Superior temporal gyrus (tissue), 1 donor: ENCODE measurements around the gene BAX.
"Not testable (repeated sequence)": the region's sequence is repeated elsewhere in the genome, so short reads cannot be mapped to it uniquely, and the experiment has no call there.

Experiments
- DNase-seq: peaks from one replicate; pipeline ENCODE4 v3.0.0-alpha.2; 2016; ENCODE audit errors: extremely low spot score

The BAX gene

GRCh38 chr19:48954595-48955307, at the start of gene BAX:
TSS of gene BAX (plus strand) at chr19:48954875. CDS start at chr19:48954929, 54 bp downstream.
- DNase-seq: peak; percentile 94

- no peak for DNase-seq
Observed at GRCh38 chr19:48905664-48906063, 49.0 kb upstream of the BAX start.

GRCh38 chr19:48906324-48906723, 48.4 kb upstream of the BAX start:
- DNase-seq: no peak

GRCh38 chr19:48907671-48908070, 47.0 kb upstream of the BAX start:
- DNase-seq: no peak

- DNase-seq: not testable (repeated sequence)
Observed at GRCh38 chr19:48909424-48910077, 45.1 kb upstream of the BAX start.

DNA sequence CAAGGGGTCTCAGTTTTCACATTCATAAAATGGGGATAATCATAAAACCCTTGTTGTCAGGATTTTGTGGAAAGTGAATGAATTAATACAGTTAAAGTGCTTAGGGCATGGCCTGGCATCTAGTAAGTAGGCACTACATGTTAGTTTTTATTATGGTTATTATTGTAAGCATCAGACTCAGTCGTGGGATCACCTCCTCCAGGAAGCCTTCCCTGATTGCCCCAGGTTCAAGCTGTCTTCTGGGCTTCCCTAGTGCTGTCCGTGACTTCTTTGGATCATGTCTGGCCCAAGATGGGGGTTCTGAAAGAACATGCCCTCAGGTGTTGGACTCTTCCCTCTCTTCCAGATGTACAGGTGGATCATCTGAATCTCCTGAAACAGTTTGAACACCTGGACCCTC, 43.9 kb upstream of the BAX start:
- no peak for DNase-seq

GRCh38 chr19:48913114-48913889, 41.4 kb upstream of the BAX start:
- DNase-seq: no peak

DNA sequence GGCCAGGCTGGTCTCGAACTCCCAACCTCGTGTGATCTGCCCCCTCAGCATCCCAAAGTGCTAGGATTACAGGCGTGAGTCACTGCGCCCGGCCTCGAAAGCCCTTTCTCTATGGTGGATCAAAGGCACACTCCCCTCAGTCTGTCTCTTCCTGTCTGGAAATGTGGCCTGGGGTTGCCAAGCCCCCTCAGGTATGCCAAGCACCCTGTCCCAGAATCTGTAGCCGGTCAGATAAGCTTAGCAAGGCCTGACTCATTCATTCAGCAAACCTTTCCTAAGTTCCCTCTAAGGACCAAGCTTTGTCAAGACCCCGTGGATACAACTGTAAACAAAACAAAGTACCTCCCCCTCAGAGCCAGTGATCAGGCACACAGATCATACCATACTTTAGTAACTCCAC, 40.5 kb upstream of the BAX start:
- no peak for DNase-seq

- DNase-seq: no peak
Observed at GRCh38 chr19:48915757-48916156, 38.9 kb upstream of the BAX start.

GRCh38 chr19:48918071-48918470, 36.6 kb upstream of the BAX start:
- no peak for DNase-seq

DNA sequence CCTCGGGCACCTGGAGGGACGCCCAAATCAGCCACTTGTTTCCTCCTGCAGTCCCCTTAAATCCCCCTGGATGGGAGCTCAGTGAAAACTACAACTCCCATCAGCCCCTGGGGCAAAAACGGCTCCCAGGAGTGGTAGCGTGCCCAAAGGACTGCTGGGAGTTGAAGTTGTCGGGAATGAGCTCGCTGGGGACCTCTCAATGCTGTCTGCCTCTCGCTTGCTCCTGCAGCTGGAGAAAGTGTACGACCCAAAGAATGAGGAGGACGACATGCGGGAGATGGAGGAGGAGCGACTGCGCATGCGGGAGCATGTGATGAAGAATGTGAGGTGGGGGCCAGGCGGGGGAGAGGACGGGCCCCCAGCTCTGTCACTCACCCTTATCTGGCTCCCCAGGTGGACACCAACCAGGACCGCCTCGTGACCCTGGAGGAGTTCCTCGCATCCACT, 35.9 kb upstream of the BAX start:
- DNase-seq: peak; percentile 13

DNA sequence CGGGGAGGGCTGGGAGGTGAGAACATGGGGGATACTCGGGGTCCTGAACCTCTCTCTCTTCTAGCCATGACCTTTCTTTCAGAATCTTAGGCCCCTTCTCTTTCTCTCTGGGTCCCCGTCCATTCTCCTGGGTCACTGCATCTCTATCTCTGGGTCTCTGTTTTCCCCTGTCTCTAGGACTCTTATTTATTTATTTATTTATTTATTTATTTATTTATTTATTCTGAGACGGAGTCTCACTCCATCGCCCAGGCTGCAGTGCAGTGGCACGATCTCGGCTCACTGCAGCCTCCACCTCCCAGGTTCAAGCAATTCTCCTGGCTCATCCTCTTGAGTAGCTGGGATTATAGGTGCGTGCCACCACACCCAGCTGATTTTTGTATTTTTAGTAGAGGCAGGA, 35.4 kb upstream of the BAX start:
- not testable (repeated sequence) for DNase-seq

- no peak for DNase-seq
Observed at GRCh38 chr19:48920949-48921348, 33.7 kb upstream of the BAX start.

DNA sequence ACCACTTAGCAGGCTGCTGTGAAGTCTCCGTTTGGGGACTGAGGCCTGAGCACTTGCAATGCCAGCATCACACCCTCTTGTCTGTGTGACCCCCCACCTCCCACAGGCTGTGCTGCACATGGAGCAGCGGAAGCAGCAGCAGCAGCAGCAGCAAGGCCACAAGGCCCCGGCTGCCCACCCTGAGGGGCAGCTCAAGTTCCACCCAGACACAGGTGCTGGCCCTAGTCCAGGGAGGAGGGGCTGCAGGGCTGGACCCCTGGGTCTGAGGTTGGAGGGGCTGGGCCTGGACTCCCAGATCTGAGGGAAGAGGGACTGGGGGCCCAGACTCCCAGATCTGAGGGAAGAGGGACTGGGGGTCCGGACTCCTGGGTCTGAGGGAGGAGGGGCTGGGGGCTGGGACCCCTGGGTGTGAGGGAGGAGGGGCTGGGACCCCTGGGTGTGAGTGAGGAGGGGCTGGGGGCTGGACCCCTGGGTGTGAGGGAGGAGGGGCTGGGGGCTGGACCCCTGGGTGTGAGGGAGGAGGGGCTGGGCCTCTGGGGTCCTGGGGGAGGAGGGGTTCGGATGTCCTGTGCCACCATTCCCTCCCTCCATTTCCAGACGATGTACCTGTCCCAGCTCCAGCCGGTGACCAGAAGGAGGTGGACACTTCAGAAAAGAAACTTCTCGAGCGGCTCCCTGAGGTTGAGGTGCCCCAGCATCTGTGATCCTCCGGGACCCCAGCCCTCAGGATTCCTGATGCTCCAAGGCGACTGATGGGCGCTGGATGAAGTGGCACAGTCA, 32.8 kb upstream of the BAX start:
- no peak for DNase-seq

GRCh38 chr19:48922548-48923490, 31.9 kb upstream of the BAX start:
- DNase-seq: no peak

GRCh38 chr19:48925240-48925843, 29.3 kb upstream of the BAX start:
- DNase-seq: no peak

DNA sequence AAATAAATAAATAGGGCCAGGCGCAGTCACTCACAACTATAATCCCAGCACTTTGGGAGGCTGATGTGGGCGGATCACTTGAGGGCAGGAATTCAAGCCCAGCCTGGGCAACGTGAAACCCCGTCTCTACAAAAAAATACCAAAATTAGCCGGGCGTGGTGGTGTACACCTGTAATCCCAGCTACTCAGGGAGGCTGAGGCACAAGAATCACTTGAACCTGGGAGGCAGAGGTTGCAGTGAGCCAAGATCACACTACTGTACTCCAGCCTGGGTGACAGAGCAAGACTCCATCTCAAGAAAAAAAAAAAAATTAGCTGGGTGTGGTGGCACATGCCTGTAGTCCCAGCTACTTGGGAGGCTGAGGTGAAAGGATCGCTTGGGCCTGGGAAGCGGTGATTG, 28.8 kb upstream of the BAX start:
- DNase-seq: not testable (repeated sequence)

- DNase-seq: peak; percentile 80
Observed at GRCh38 chr19:48926909-48927308, 27.8 kb upstream of the BAX start.

- not testable (repeated sequence) for DNase-seq
Observed at GRCh38 chr19:48927692-48928091, 27.0 kb upstream of the BAX start.
